D721Med (cell line): Measurements from ENCODE around the gene DNPEP.
A peak's percentile ranks its signal among the peaks of the same experiment; 100 is the strongest.

Experiments
- DNase-seq: peaks from one replicate; pipeline ENCODE4 v3.0.0; 2011; ENCODE audit warnings: low spot score; ENCODE audit not compliant: insufficient read length
- FAIRE-seq: peaks from 2 replicates; lab custom pipeline; 2011; peaks lifted over from hg19 to GRCh38; lab: Jason Lieb, UNC
- CTCF ChIP-seq: IDR thresholded peaks from 2 replicates; pipeline ENCODE4 v1.5.1; 2012; ENCODE audit warnings: mild to moderate bottlenecking, control low read depth; ENCODE audit not compliant: insufficient read depth; ENCODE audit errors: missing control alignments

The DNPEP gene

GRCh38 chr2:219350215-219350614, 37.5 kb downstream of the DNPEP start:
- no peak for TF ChIP-seq CTCF
- DNase-seq (no peak), FAIRE-seq (no peak)

- DNase-seq (no peak), FAIRE-seq (no peak)
- TF ChIP-seq CTCF = no peak
These were observed 42.8 kb downstream of the DNPEP start for GRCh38 chr2:219344751-219345430.

- no peak for FAIRE-seq
- no peak for TF ChIP-seq CTCF
- DNase-seq = no peak
These were observed 52.3 kb downstream of the DNPEP start for GRCh38 chr2:219335373-219335786.

- no peak for DNase-seq
- TF ChIP-seq CTCF = no peak
- FAIRE-seq = no peak
These were observed 53.6 kb downstream of the DNPEP start for GRCh38 chr2:219334076-219334475.

- no peak for DNase-seq
- no peak for FAIRE-seq
- TF ChIP-seq CTCF = no peak
These were observed 55.2 kb downstream of the DNPEP start, which contains the start of gene RESP18 for GRCh38 chr2:219332542-219332941. Gene RESP18, minus strand, starts transcription at chr2:219332744.

- DNase-seq (no peak), FAIRE-seq (no peak)
- TF ChIP-seq CTCF = no peak
These were observed 56.0 kb downstream of the DNPEP start for GRCh38 chr2:219331560-219332213.

- FAIRE-seq (peak; percentile 90), DNase-seq (peak; percentile 55)
- no peak for TF ChIP-seq CTCF
These were observed 60.0 kb downstream of the DNPEP start for GRCh38 chr2:219327719-219328118.
